Ecto neural progenitor cell (in vitro differentiated cells): ENCODE results near the gene AP3S2.
"Not testable (repeated sequence)": the region's sequence is repeated elsewhere in the genome, so short reads cannot be mapped to it uniquely, and the experiment has no call there.

Experiments
- DNase-seq: peaks from one replicate; pipeline ENCODE4 v3.0.0-alpha.2; 2018; ENCODE audit warnings: low spot score

The AP3S2 gene

DNA sequence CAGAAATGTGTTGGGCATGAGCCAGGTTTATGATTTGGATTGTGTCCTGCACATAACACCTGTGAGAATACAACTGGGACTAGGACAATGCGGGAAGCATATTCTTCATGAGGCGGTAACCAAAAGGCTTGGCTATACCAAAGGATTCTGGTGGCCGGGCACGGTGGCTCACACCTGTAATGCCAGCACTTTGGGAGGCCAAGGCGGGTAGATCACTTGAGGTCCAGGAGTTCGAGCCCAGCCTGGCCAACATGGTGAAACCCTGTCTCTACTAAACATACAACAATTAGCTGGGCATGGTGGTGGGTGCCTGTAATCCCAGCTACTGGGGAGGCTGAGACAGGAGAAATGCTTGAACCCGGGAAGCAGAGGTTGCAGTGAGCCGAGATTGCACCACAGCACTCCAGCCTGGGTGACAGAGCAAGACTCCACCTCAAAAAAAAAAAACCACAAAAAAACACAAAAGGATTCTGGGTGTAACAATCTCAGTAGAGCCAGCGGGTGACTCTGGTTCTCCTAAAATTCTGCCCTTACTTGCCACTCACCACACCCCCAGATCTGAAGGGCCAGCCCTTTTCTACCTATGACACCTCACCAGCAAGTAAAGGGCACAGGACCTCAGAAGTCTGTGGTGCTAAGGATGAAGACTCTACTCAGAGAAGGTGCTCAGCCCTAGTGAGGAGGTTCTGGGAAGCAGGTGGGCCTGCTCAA lies 59.2 kb downstream of the AP3S2 start:
- not testable (repeated sequence) for DNase-seq

- DNase-seq: no peak
Measured at GRCh38 chr15:89833966-89834365, 59.8 kb downstream of the AP3S2 start.

GRCh38 chr15:89830639-89831038 lies 63.2 kb downstream of the AP3S2 start:
- DNase-seq: no peak

GRCh38 chr15:89829616-89830440 lies 64.0 kb downstream of the AP3S2 start:
- DNase-seq: no peak

GRCh38 chr15:89829161-89829560 lies 64.6 kb downstream of the AP3S2 start:
- no peak for DNase-seq

DNA sequence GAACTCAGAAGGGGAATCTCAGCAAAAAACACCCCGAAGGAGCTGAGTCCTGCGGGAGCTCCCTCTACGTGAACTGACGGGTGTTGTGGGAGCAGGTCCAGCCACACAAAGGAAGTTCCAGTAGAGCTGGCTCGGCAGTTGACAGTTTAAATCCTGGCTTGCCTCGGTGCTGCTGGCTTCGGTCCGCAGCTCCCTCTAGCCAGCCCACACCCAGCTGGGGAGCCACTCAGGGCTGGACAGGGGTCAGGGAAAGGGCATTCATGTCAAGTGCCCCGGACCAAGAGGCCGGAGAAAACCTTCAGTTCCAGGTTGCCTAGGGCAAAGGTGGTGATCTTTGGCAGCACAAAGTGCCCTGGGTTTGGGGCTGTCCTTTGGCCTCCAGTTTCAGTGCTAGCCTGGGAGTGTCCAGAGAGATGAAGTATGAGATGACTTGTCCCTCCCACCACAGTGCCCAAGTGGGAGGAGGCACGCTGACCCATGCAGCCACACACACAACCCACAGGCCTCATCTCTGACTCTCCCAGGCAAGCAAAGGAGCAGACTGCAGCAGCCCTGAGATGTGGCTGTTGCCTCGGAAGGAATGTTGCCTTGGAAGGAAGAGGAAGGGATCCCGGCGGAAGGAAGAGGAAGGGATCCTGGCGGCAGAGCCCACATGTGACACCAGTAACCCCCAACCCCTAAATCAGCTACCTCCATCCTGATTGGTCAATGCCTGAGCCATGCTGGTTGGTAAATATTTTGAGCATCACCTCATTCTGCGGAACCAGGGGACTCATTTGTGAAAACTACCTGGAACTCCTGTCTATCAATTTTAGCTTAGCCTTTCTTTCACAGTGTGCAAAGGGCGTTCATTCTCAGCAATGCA lies 65.3 kb downstream of the AP3S2 start:
- DNase-seq: peak; percentile 72

GRCh38 chr15:89827829-89828228 lies 66.0 kb downstream of the AP3S2 start:
- no peak for DNase-seq

DNA sequence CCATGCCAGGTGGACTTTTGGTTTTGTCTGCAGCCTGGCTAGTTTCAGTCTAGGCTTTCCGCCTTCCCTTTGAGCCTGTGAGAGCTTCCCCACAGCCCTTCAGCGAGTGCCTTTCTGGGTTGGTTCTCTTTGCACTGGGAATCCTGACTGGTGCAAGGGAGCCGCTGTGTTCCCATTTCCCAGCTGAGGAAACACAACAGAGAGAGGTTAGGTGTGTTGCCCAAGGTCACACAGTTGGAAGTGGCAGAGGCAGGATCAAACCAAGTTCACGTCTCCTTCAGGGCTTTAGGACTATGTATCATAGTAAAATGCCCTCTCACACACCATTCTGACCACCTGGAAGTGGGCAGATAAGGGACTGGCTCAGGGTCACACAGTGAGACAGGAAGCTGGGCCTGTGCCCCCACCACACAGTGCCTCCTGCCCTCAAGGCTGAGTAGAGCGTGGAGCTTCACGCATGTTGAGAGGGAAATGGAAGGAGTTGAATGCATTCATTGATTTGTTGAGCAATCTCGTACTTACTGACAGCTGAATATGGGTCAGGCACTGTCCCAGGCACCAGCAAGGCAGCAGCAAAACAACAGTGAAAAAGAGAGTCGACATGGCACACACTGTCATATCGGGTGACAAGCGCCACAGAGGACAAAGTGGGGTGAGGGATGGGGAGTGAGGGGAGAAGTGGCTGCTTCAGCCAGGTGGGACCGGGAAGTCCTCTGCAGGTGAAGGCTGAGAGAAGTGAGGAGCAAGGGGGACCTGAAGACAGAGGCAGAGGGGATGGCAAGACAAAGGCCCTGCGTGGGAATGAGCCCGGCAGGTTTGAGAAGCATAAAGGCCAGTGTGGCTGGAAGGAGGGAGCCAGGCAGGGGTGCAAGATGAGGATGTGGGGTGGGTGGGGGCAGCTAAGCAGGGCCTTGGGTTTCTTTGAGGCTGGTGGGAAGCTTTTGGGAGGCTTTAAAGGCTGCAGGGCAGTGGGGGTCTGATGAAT lies 66.8 kb downstream of the AP3S2 start:
- DNase-seq: no peak

DNA sequence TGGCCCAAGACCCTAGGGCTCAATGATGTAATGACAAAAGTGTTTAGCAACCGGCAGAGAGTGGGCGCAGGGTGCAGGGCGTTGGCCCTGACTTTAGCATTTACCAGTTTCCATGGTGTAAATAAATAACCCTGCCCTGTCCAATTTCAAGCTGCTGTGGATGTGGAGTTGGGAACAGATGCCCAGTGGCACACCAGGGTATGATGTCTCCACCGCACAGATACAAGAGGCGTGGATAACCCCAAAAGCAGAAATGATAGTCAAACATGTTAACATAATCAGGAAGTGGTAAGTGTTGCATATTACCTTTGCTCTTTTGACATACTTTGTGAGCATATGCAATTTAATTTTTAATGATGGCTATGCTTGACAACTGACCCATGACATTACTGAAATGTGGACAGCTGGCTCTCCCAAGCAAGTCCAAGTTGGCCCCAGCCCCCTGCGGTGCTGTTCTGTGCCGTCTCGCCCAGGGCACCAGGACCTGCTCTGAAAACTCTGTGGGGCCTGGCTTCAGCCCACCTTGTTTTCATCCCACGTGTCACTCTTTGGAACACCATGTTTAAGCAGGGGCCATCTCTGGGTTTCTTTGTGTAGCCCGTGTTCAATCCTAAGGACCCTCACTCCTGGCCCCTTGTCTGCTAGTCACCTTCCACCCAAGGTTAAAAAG lies 68.4 kb downstream of the AP3S2 start:
- no peak for DNase-seq

- no peak for DNase-seq
Measured at GRCh38 chr15:89824607-89824867, 69.3 kb downstream of the AP3S2 start.

DNA sequence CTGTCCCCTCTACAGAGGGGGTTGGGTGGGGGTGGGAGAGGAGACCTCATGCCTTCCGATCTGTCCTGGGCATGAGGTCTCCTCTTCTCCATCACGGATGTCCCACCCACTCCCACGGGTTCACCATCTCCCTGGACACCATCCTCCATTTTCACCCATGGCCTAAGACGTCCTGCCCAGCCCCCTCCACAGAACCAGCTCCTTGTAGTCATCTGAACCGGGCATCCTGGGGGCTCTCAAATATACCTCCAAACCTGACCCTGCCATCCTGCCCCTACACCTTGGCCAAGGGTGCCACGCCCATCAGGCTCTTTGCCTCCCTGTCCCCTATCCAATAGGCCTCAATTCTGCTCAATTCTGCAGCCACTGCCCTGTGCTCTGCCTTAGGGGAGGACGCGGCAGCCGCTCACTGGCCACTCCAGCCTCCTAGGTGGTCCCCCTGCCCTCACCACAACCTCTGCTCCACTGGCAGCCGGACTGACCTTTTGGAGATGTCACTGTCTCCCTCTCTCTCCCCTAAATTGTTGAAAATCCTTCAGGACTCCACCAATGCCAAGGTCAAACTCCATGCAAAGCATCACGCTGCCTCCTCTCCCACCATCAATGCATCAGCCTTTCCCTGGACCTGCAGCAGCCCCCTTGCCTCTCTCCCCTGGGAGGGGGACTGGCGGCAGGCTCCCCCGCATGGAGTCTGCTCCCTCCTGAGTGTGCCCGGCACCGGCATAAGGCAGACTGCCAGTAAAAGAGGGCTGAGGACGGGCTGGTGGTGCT lies 69.8 kb downstream of the AP3S2 start:
- no peak for DNase-seq

- DNase-seq: no peak
Measured at GRCh38 chr15:89822951-89823711, 70.7 kb downstream of the AP3S2 start.

- no peak for DNase-seq
Measured at GRCh38 chr15:89822611-89822950, 71.2 kb downstream of the AP3S2 start.

DNA sequence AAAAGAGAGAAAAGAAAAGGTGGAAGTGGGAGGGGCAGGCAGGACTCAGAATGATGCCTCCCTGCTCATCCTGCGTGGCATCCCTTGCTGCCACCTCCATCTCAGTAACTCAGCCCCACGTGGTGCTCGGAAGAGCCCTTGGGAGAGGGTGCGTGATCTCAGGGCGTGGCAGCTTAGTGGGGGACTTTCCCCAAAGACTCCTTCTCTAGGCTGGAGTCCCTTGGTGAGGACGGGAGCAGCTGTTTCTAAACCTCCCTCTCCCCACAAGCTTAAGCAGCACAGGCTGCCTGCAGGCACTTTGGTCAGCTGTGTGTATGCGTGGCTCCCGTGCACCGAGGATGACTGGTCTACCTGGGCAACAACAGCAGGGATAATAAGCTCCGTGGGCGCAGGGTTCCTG lies 71.8 kb downstream of the AP3S2 start:
- no peak for DNase-seq

GRCh38 chr15:89820666-89821611 lies 72.9 kb downstream of the AP3S2 start:
- DNase-seq: no peak

GRCh38 chr15:89818287-89818686 lies 75.5 kb downstream of the AP3S2 start:
- DNase-seq: no peak

DNA sequence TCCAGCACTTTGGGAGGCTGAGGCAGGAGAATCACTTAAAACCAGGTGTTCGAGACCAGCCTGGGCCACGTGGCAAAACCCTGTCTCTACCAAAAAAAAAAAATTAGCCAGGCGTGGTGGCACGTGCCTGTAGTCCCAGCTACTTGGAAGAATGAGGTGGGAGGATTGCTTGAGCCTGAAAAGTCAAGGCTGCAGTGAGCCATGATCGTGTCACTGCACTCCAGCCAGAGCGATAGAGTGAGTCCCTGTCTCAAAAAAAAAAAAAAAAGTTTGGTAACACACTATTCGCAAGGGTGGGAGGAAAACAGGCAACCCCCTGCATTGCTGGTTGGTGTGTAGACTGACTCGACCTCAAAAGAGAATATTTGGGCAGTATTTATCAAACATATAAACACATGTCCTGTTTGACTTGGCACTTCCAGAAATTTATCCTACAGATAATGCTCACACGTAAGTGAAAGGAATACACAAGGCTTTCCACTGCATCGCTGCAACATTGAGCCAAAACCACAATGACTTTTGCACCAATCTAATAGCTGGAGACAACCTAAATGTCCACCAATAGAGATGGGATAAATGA lies 76.0 kb downstream of the AP3S2 start:
- no peak for DNase-seq

- DNase-seq: no peak
Measured at GRCh38 chr15:89815769-89816168, 78.0 kb downstream of the AP3S2 start.
